ENCODE data around the gene PDE4D.
"Not testable (repeated sequence)": the region's sequence is repeated elsewhere in the genome, so short reads cannot be mapped to it uniquely, and the experiment has no call there.

Gene PDE4D

DNA sequence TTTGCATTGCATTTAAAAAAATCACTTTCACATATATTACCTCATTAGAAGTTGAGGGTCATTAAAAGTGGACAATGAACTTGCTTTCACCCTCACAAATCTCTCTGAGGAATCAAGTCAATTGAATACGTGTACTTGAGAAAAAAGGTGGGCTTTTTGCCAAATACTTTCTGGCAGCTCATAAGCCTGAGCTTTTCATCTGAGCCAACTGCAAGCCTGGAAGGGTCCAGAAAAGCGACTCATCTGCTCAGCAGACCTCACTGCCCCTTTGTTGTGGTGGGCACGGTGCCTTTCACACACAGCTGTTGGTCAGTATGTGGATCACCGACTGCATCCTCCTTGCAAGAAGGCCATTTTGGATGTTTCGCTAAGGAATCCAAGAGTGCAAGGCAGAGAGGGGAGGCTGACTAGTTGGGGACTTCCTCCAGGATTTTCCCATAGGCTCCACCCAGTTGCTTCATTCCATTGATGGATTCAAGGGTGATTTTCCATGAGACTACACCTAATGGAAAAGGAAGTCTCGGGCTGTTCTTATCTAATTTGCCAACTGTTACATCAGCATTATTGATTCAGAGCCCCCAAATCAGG is 564.7 kb downstream of the PDE4D start:
- no peak for DNase-seq (ENCODE audit: low read depth, low spot score)

- DNase-seq (ENCODE audit: low read depth, low spot score) = no peak
Observed at GRCh38 chr5:59327191-59327980, 566.1 kb downstream of the PDE4D start.

DNA sequence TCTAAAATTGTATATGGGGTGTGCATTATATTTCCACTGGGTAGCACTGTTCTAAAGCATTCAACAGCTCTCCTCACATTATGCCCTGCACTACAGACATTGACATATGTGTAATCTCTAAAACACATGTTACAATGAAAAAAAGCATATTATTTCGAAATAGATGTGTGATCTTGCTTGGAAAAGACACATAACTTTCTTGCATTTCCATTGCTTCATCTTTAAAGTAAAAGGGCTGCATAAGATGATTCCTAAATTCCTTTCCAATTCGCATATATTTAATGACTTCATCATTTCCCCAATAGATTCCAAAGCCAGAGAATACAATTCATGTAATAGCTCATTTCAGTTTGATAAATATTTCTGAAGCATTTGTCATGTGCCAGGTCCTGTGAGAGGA is 566.9 kb downstream of the PDE4D start:
- DNase-seq (ENCODE audit: low read depth, low spot score) = no peak

- DNase-seq (ENCODE audit: low read depth, low spot score) = no peak
Observed at GRCh38 chr5:59325070-59325469, 568.5 kb downstream of the PDE4D start.

- no peak for DNase-seq (ENCODE audit: low read depth, low spot score)
Observed at GRCh38 chr5:59322894-59323293, 570.6 kb downstream of the PDE4D start.

- DNase-seq (ENCODE audit: low read depth, low spot score) = no peak
Observed at GRCh38 chr5:59322058-59322457, 571.5 kb downstream of the PDE4D start.

- no peak for DNase-seq (ENCODE audit: low read depth, low spot score)
Observed at GRCh38 chr5:59321642-59322041, 571.9 kb downstream of the PDE4D start.

- no peak for DNase-seq (ENCODE audit: low read depth, low spot score)
Observed at GRCh38 chr5:59320420-59320819, 573.1 kb downstream of the PDE4D start.

DNA sequence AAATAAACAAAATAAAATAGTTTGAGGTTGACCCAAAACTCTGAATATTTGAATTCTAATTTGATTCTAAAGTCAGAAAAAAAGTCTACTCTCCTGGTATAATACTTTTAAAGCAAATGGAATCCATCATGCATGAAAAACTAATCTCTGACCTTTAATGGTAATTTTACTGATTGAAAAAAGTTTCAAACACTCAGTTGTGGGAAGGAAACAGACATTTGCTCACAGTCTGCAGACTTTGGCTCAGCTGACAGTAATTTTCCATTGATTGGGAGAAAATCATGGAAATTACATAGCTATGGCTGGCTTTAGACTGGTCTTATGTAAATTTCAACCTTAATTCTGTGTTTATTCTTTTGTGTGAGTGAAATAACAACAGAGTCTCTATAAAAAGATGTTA is 574.3 kb downstream of the PDE4D start:
- no peak for DNase-seq (ENCODE audit: low read depth, low spot score)

DNA sequence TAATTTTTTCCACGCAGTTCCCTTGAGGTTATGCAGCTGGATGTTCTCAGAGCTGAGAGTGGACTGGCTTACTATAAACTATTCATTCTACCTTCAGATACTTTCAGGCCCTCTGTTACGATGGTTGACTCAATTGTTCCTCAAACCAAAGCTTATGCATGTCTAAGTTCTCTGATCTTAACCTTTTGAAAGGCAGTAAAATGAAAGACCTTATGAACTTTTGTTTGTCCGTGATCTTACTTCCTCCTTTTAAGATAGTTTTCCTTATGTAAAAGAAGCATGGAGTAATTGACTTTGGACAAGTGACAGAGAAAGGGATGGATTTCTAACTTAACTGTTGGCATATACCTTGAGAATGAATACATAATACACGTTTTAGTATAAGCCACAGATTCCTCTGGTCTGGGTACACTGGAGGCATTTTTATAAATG is 575.7 kb downstream of the PDE4D start:
- DNase-seq (ENCODE audit: low read depth, low spot score) = no peak

DNA sequence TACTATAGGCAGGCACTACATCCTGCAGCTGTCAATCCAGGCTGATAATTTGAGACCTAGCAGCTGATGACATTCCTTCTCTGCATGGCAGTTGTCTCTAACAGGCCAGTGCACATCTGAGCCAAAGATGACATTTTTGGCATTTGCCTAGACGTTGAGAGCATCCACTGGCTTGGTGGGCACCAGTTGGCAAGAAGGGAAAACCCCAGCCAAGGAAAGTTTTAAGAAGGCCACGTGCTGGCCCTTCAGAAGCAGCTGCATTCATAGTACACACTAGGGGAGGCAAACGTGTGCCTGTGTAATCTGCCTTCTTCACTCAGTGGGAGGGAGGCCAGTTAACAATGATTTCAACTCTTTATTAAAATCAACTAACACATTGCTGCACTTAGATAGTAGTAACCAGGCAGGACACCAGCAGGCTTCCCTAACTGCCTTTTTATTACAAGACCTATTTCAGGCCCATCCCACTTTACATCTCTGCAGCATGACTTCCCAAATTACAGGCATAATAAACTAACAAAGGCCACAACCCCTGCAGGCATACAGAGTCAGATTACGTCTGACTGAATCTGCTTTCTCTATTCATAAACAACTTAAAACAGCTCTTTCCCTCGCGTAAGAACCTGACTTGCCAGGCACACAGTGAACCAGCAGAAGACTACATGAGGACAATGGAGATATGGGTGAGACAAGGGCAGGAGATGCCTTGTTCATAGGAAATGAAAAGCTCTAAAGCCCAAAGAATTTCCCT is 576.3 kb downstream of the PDE4D start:
- DNase-seq (ENCODE audit: low read depth, low spot score) = no peak

DNA sequence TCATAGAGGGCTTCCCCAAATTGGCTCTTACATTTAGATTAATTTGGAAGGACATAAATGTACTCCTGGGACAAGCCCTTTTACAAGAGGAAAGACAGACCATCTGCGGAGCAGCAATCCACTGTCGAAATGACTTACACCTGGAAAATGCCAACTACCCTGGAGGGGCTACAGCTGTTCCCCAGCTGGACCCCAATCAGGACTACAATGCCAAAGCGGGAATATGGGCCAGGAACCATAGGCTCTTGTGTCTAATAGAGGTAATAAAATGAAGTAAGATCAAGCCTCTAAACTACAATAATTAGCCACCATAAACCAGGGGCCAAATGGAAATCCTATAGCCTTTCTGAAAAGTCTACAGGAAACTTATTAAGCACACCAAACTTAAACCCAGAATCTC is 581.3 kb downstream of the PDE4D start:
- DNase-seq (ENCODE audit: low read depth, low spot score) = no peak

- not testable (repeated sequence) for DNase-seq (ENCODE audit: low read depth, low spot score)
Observed at GRCh38 chr5:59308685-59309084, 584.8 kb downstream of the PDE4D start.

DNA sequence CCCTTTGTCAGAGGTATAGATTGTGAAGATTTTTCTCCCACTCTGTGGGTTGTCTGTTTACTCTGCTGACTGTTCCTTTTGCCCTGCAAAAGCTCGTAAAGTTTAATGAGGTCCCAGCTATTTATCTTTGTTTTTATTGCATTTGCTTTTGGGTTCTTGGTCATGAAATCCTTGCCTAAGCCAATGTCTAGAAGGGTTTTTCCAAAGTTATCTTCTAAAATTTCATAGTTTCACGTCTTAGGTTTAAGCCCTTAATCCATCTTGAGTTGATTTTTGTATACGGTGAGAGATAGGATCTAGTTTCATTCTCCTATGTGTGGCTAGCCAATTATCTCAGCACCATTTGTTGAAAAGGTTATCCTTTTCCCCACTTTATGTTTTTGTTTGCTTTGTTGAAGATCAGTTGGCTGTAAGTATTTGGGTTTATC is 590.2 kb downstream of the PDE4D start:
- DNase-seq (ENCODE audit: low read depth, low spot score) = not testable (repeated sequence)

- DNase-seq (ENCODE audit: low read depth, low spot score) = not testable (repeated sequence)
Observed at GRCh38 chr5:59302509-59302908, 591.0 kb downstream of the PDE4D start.

DNA sequence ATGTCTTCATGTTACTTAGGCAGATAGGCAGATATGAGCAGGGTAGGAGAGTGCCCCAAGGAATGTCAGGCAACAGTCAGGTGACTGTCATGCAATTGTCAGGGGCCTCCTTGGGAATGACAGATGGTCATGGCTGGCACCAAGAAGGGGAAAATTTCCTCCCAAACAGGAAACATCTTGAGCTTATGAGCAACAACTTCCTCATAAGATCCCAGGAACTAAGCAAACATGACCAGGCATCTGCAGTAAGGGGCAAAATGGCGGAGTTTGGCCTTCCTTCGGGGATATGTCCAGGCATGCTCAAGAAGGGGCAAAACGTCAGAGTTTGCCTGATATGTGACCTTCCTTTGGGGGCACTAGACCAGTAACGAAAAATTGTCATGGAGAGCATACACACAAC is 591.8 kb downstream of the PDE4D start:
- DNase-seq (ENCODE audit: low read depth, low spot score) = no peak

DNA sequence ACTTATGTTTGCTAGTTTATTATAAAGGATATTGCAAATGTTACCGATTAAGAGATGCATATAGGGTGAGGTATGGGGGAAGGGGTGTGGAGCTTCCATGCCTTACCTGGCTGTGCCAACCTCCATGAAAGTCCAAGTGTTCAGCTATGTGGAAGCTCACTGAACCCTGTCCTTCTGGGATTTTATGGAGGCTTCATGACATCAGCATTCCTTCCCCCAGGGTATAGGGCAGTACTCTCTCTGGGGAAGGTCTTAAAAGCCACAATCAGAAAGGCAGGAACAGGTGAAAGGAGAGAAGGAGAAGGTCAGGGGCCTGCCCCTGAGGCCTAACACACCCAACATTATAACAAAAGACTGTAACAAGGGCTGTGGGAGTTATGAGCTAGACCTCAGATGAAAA is 592.6 kb downstream of the PDE4D start:
- no peak for DNase-seq (ENCODE audit: low read depth, low spot score)

DNA sequence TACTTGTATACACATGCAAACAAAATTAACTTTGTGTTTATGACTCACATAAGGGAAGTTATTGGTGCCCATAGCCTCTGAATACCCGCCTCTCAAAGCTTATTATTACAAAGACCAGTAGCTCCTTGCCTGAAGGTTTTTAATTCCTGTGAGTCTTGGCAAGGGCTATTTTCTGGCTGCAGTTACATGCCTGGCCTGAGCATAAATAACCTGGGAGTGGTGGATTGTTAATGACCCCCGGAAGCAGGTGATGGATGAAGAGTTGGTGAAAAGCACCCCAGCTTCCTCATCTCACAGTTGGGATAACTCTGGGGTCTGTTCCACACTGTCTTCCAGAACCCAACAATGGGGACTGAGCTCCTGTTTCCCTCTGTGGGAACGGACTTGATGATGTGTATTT is 594.5 kb downstream of the PDE4D start:
- no peak for DNase-seq (ENCODE audit: low read depth, low spot score)

DNA sequence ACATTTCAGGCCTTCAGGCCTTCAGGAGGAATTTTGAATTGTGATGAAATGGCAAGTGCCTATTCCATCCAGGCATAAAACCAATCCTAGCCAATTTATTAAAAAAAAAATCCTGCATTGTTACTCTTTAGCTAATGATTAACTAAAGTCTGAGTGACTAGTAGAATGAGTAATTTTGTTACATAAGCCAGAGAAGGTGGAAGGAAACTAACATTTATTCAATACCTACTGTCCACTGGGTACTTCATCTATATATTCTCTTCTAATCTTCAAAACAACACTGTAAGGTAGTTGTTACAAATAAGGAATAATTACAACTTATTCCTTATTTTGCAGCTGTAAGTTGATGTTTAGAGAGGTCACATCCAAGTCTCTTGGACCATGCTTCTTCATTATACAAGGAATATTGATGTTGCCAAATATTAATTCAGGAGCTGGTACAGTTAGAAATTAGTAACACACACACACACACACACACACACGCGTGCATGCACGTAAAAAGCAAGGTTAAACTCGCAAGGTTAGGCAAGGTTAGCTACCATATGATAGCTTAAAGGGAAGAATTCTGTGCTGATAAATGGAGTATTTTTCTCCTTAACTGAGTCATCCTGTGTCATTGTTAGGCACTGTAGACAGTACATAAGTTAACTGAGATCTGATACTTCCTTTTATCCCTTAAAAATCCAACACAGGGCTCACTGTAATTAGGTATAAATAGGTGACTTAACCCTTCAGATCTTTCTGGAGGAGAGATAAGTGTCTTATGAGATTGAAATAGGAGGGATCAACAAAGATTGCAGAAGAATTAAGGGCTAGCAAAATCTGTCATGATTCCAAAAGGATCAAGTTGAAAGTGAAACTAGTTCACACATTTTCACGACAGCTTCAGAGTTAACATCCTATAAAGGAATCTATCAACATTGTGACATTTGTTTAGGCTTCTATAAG is 596.9 kb downstream of the PDE4D start:
- no peak for DNase-seq (ENCODE audit: low read depth, low spot score)

DNA sequence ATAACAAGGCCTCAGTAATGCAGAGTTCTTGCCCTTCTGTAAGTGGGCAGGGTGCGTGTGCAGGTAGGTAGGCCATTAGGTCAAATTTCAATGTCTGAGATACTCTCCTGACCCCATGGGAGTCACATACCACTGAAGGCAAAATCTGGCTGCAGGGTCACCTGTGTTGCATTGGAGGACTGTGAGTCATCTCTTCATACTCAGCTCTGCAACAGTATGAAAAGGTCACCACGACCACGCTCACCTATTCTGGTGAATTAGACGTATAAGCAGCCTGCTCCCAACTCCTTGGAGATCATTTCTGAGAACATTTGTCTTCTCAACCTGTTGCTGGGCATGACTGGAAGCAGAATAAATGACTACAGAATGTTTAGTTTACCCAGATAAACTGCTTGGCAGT is 599.8 kb downstream of the PDE4D start:
- DNase-seq (ENCODE audit: low read depth, low spot score) = no peak

GRCh38 chr5:59291941-59292340 is 601.6 kb downstream of the PDE4D start:
- no peak for DNase-seq (ENCODE audit: low read depth, low spot score)

DNA sequence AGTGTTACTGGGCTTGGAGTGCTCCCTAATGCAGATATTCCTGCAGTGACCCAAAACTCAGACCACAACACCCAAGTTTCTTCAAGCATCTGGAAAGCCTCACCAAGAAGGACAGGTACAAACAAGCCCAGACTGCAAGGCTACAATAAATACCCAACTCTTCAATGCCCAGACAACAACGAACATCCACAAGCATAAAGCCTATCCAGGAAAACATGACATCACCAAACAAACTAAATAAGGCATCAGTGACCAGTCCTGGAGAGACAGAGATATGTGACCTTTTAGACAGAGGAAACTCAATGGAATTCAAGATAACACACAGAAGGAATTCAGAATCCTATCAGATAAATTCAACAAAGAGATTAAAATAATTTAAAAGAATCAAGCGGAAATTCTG is 605.6 kb downstream of the PDE4D start:
- DNase-seq (ENCODE audit: low read depth, low spot score) = no peak

Measured in activated naive CD8-positive, alpha-beta T cell treated with anti-CD3 and anti-CD28 coated beads, Interleukin-2, amount 50 U/mL, for 16 hours (primary cell).